ENCODE data around the gene AFAP1L1.
"Not testable (repeated sequence)": the region's sequence is repeated elsewhere in the genome, so short reads cannot be mapped to it uniquely, and the experiment has no call there.

Gene AFAP1L1

DNA sequence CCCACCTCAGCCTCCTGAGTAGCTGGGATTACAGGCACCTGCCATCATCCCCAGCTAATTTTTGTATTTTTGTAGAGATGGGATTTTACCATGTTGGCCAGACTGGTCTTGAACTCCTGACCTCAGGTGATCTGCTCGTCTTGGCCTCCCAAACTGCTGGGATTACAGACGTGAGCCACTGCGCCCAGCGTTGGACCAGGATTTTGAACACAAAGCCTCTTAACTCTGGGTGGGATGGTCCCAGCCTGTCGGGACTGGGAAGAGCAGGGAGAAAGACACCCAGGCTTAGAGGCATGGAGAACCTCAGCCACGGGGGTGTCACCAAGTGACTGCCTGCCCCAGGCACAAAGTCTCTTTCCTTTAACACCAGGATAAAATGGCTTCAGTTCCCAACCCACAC is 119.4 kb downstream of the AFAP1L1 start:
- DNase-seq (ENCODE audit: low read depth in 2 of 2) = not testable (repeated sequence)
